Chondrocyte (in vitro differentiated cells): ENCODE measurements around the gene POU2AF2. TPM values are rescaled to one million over a fixed set of nuclear protein-coding genes. Genes with fewer than 3 reads are reported as not detected.
"Not testable (repeated sequence)": the region's sequence is repeated elsewhere in the genome, so short reads cannot be mapped to it uniquely, and the experiment has no call there.

Source experiments
- DNase-seq: peaks from one replicate; pipeline ENCODE4 v3.0.0; 2021; ENCODE audit warnings: mixed read lengths, low spot score
- H3K27ac Mint-ChIP-seq: one replicate; pipeline ENCODE4 v1.8.0; 2021; ENCODE audit warnings: mild to moderate bottlenecking, moderate library complexity, mixed read lengths; ENCODE audit not compliant: unreplicated experiment
- H3K27me3 Mint-ChIP-seq: 2 replicates; pipeline ENCODE4 v1.8.0; 2021; ENCODE audit warnings: low read depth, mixed read lengths
- H3K36me3 Mint-ChIP-seq: 2 replicates; pipeline ENCODE4 v1.8.0; 2021; ENCODE audit warnings: low read depth, mixed read lengths
- H3K4me1 Mint-ChIP-seq: 2 replicates; pipeline ENCODE4 v1.8.0; 2021; ENCODE audit warnings: low read depth, mild to moderate bottlenecking, mixed read lengths
- H3K4me3 Mint-ChIP-seq: one replicate; pipeline ENCODE4 v1.8.0; 2021; ENCODE audit warnings: mild to moderate bottlenecking, moderate library complexity, mixed read lengths; ENCODE audit not compliant: unreplicated experiment
- H3K9me3 Mint-ChIP-seq: 2 replicates; pipeline ENCODE4 v1.8.0; 2021; ENCODE audit warnings: low read depth, mixed read lengths
- CTCF ChIP-seq: fragments of 200-600 bp; sonication (generic); IDR thresholded peaks from 2 replicates; pipeline ENCODE4 v1.5.0; 2021; ENCODE audit warnings: antibody characterized with exemption, mild to moderate bottlenecking, moderate library complexity
- total RNA-seq: library from RNA; stranded (reverse); gene quantifications from 3 replicates; pipeline ENCODE4 v1.2.1, GENCODE V29; 2021

The POU2AF2 gene
- total RNA-seq, 1 donor from 2014 or later = not detected

GRCh38 chr11:111319296-111319695 is 73.8 kb downstream of the POU2AF2 start:
- peaks cover 12% of the 10 kb centered on the region for H3K9me3 Mint-ChIP-seq
- H3K4me3 Mint-ChIP-seq = no peak overlapping the region
- H3K27me3 Mint-ChIP-seq = peaks cover 31% of the 10 kb centered on the region
- peaks cover 19% of the 10 kb centered on the region for H3K4me1 Mint-ChIP-seq
- no peak for TF ChIP-seq CTCF
- H3K36me3 Mint-ChIP-seq = peaks cover 3% of the 10 kb centered on the region
- no peak overlapping the region for H3K27ac Mint-ChIP-seq
- DNase-seq = no peak

- Mint-ChIP-seq H3K9me3 (peaks cover 12% of the 10 kb centered on the region), H3K4me1 (peaks cover 28% of the 10 kb centered on the region)
These were observed 74.7 kb downstream of the POU2AF2 start for GRCh38 chr11:111320199-111320598.

GRCh38 chr11:111320728-111321568 is 75.4 kb downstream of the POU2AF2 start:
- Mint-ChIP-seq H3K4me3 (no peak overlapping the region), H3K36me3 (peaks cover 2% of the 10 kb centered on the region), H3K27ac (no peak overlapping the region), H3K27me3 (peaks cover 20% of the 10 kb centered on the region), H3K4me1 (peaks cover 32% of the 10 kb centered on the region), H3K9me3 (peaks cover 8% of the 10 kb centered on the region)
- DNase-seq = no peak
- TF ChIP-seq CTCF = no peak

More at GRCh38 chr11:111320199-111320598, 74.7 kb downstream of the POU2AF2 start:
- H3K27ac Mint-ChIP-seq, H3K36me3 Mint-ChIP-seq, H3K4me3 Mint-ChIP-seq, DNase-seq: not testable (repeated sequence)
- peaks cover 23% of the 10 kb centered on the region for H3K27me3 Mint-ChIP-seq

- DNase-seq = no peak
- Mint-ChIP-seq H3K4me1 (peaks cover 34% of the 10 kb centered on the region), H3K9me3 (no peaks in the 10 kb centered on the region), H3K36me3 (no peaks in the 10 kb centered on the region), H3K4me3 (no peak overlapping the region), H3K27me3 (peaks cover 10% of the 10 kb centered on the region), H3K27ac (no peak overlapping the region)
- no peak for TF ChIP-seq CTCF
These were observed 77.0 kb downstream of the POU2AF2 start for GRCh38 chr11:111322534-111322933.

GRCh38 chr11:111324277-111324720 is 78.8 kb downstream of the POU2AF2 start:
- TF ChIP-seq CTCF = no peak
- peaks cover 4% of the 10 kb centered on the region for H3K27me3 Mint-ChIP-seq
- DNase-seq = no peak
- H3K27ac Mint-ChIP-seq = peak overlapping the region; percentile 87
- H3K4me1 Mint-ChIP-seq = peaks cover 34% of the 10 kb centered on the region
- H3K36me3 Mint-ChIP-seq = no peaks in the 10 kb centered on the region
- H3K4me3 Mint-ChIP-seq = no peak overlapping the region
- H3K9me3 Mint-ChIP-seq = no peaks in the 10 kb centered on the region
